Middle frontal gyrus (tissue), 1 donor: ENCODE data around the gene COPS7A.

ENCODE experiments used
- DNase-seq: peaks from one replicate; pipeline ENCODE4 v3.0.0-alpha.2; 2015; ENCODE audit warnings: low spot score; ENCODE audit errors: extremely low spot score

Gene COPS7A

GRCh38 chr12:6750506-6750905 is 26.7 kb downstream of the COPS7A start:
- no peak for DNase-seq

GRCh38 chr12:6751767-6752166 is 27.9 kb downstream of the COPS7A start:
- DNase-seq, result no peak

GRCh38 chr12:6752167-6752920 is 28.5 kb downstream of the COPS7A start:
- DNase-seq, result peak; percentile 29

- peak; percentile 95 for DNase-seq
Observed at GRCh38 chr12:6752921-6753771, 29.3 kb downstream of the COPS7A start, which contains the start of gene MLF2. Gene MLF2 (minus strand): TSS chr12:6753141. CDS start chr12:6752334, 807 bp downstream.

GRCh38 chr12:6753772-6754356 is 30.0 kb downstream of the COPS7A start:
- no peak for DNase-seq

GRCh38 chr12:6754411-6754810 is 30.6 kb downstream of the COPS7A start:
- DNase-seq, result no peak

- no peak for DNase-seq
Observed at GRCh38 chr12:6757028-6757690, 33.3 kb downstream of the COPS7A start.

GRCh38 chr12:6758506-6759095 is 34.8 kb downstream of the COPS7A start:
- DNase-seq, result no peak

- no peak for DNase-seq
Observed at GRCh38 chr12:6759741-6760140, 35.9 kb downstream of the COPS7A start.

- no peak for DNase-seq
Observed at GRCh38 chr12:6763380-6763779, 39.5 kb downstream of the COPS7A start.

GRCh38 chr12:6764011-6764828 is 40.4 kb downstream of the COPS7A start:
- peak; percentile 85 for DNase-seq

GRCh38 chr12:6765048-6765633 is 41.3 kb downstream of the COPS7A start:
- DNase-seq, result no peak

GRCh38 chr12:6765634-6766581 is 42.1 kb downstream of the COPS7A start, which contains the start of gene PTMS:
Gene PTMS (plus strand): TSS chr12:6766363. CDS start chr12:6766706, 343 bp downstream.
- no peak for DNase-seq

GRCh38 chr12:6766651-6767349 is 43.0 kb downstream of the COPS7A start:
- no peak for DNase-seq

GRCh38 chr12:6767353-6768319 is 43.8 kb downstream of the COPS7A start:
- DNase-seq, result no peak

GRCh38 chr12:6768437-6768914 is 44.6 kb downstream of the COPS7A start:
- no peak for DNase-seq

GRCh38 chr12:6768990-6769389 is 45.1 kb downstream of the COPS7A start:
- DNase-seq, result no peak
